Activated CD4-positive, alpha-beta T cell treated with anti-CD3 and anti-CD28 coated beads for 36 hours (primary cell): Measurements from ENCODE around the gene DCP1B. TPM values are rescaled to one million over a fixed set of nuclear protein-coding genes. Genes with fewer than 3 reads are reported as not detected.

ENCODE experiments used
- ATAC-seq: fragments of 200-7000 bp; cut with Tn5 transposase; one replicate; pipeline ENCODE4 v1.10.0; 2021; ENCODE audit warnings: mild to moderate bottlenecking, moderate library complexity
- CTCF ChIA-PET: fragments of 350-600 bp; sonication (Branson Sonifier 250); formaldehyde crosslinking; loops from one replicate; lab custom pipeline; 2021; ENCODE audit warnings: antibody characterized with exemption; lab: Charles Lee
- POLR2A ChIA-PET: fragments of 350-600 bp; sonication (Branson Sonifier 250); formaldehyde crosslinking; loops from one replicate; lab custom pipeline; 2021; ENCODE audit warnings: antibody characterized with exemption, inconsistent platforms; lab: Charles Lee
- DNase-seq: peaks from one replicate; pipeline ENCODE4 v3.0.0-alpha.2; 2020
- H3K27ac Mint-ChIP-seq: one replicate; pipeline ENCODE4 v1.8.0; 2021; ENCODE audit warnings: mixed read lengths
- H3K27me3 Mint-ChIP-seq: one replicate; pipeline ENCODE4 v1.8.0; 2021; ENCODE audit warnings: mixed read lengths
- H3K36me3 Mint-ChIP-seq: one replicate; pipeline ENCODE4 v1.8.0; 2021; ENCODE audit warnings: low read depth, mixed read lengths
- H3K4me1 Mint-ChIP-seq: one replicate; pipeline ENCODE4 v1.8.0; 2021; ENCODE audit warnings: mixed read lengths
- H3K4me3 Mint-ChIP-seq: one replicate; pipeline ENCODE4 v1.8.0; 2021; ENCODE audit warnings: mild to moderate bottlenecking, moderate library complexity, mixed read lengths
- H3K9me3 Mint-ChIP-seq: one replicate; pipeline ENCODE4 v1.8.0; 2021; ENCODE audit warnings: low read depth, mixed read lengths
- intact Hi-C, 2 experiments: fragments of 100-400 bp; cut with DNase I in 1 of 2; cut with micrococcal nuclease in 1 of 2; formaldehyde crosslinking; loops; one replicate each; pipeline versions ENCODE4 v1.14.2 to v1.15.1; 2022 to 2024; cut with DNase I, micrococcal nuclease
- total RNA-seq, 2 experiments: library from RNA; stranded (reverse); gene quantifications; one replicate each; pipeline ENCODE4 v1.2.3, GENCODE V29; 2021

Gene DCP1B
- total RNA-seq, 2 experiments from 2014 or later, result 14.5 to 16.1 TPM

GRCh38 chr12:1933342-1934051 lies 70.8 kb downstream of the DCP1B start:
- H3K27ac Mint-ChIP-seq, result no peak overlapping the region
- ChIA-PET CTCF (interaction anchor here (1.4 kb wide), 1 partner anchor 142 kb away, joined by 4 read pairs; no protein-coding TSS in a partner anchor), POLR2A (no interaction called here)
- no peaks in the 10 kb centered on the region for H3K9me3 Mint-ChIP-seq
- H3K36me3 Mint-ChIP-seq, result no peaks in the 10 kb centered on the region
- no peak for DNase-seq
- no peaks in the 10 kb centered on the region for H3K27me3 Mint-ChIP-seq
- ATAC-seq, result no peak
- intact Hi-C loops, result no loop called here
- H3K4me1 Mint-ChIP-seq, result no peaks in the 10 kb centered on the region
- no peak overlapping the region for H3K4me3 Mint-ChIP-seq

DNA sequence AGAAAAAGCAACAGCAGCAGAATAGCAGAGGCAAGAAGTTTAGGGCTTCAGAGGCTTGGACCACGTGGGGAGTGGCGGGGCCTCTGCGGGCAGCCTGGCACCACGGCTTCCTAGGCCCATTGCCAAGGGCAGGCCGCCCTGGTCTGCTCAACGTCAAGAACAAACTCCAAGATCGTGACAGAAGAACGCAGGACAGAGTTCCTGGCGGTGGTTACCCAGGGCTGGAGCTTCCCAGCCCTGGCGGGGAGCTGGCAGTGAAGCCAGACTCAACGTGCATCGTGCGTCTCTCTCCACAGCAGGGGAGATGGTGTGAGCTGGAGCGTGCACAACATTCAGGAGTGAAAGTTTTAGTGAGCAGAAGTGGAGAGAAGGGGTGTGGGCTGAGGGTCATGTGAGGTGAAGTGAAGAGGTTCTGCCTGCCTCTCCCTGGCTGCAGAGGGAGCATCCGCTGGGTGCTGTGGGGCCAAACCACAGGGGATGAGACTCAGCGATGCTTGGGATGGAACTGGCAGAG lies 71.9 kb downstream of the DCP1B start:
- intact Hi-C loops, result no loop called here
- ChIA-PET POLR2A (no interaction called here), CTCF (no interaction called here)

GRCh38 chr12:1931642-1932041 lies 72.6 kb downstream of the DCP1B start:
- POLR2A ChIA-PET, result no interaction called here
- intact Hi-C loops, result no loop called here
- ATAC-seq (no peak), DNase-seq (no peak)
- CTCF ChIA-PET, result interaction anchor here (0.9 kb wide), 1 partner anchor 8 kb away, joined by 3 read pairs; no protein-coding TSS in a partner anchor
- H3K27ac Mint-ChIP-seq, result no peak overlapping the region
- no peaks in the 10 kb centered on the region for H3K27me3 Mint-ChIP-seq
- H3K36me3 Mint-ChIP-seq, result no peaks in the 10 kb centered on the region
- H3K4me1 Mint-ChIP-seq, result no peaks in the 10 kb centered on the region
- H3K9me3 Mint-ChIP-seq, result no peaks in the 10 kb centered on the region
- H3K4me3 Mint-ChIP-seq, result no peak overlapping the region

More for the DNA sequence above, 71.9 kb downstream of the DCP1B start:
- no peak for ATAC-seq
- no peaks in the 10 kb centered on the region for H3K9me3 Mint-ChIP-seq
- no peak overlapping the region for H3K27ac Mint-ChIP-seq
- no peak overlapping the region for H3K4me3 Mint-ChIP-seq
- no peaks in the 10 kb centered on the region for H3K36me3 Mint-ChIP-seq
- no peaks in the 10 kb centered on the region for H3K27me3 Mint-ChIP-seq
- no peak for DNase-seq
- H3K4me1 Mint-ChIP-seq, result no peaks in the 10 kb centered on the region

DNA sequence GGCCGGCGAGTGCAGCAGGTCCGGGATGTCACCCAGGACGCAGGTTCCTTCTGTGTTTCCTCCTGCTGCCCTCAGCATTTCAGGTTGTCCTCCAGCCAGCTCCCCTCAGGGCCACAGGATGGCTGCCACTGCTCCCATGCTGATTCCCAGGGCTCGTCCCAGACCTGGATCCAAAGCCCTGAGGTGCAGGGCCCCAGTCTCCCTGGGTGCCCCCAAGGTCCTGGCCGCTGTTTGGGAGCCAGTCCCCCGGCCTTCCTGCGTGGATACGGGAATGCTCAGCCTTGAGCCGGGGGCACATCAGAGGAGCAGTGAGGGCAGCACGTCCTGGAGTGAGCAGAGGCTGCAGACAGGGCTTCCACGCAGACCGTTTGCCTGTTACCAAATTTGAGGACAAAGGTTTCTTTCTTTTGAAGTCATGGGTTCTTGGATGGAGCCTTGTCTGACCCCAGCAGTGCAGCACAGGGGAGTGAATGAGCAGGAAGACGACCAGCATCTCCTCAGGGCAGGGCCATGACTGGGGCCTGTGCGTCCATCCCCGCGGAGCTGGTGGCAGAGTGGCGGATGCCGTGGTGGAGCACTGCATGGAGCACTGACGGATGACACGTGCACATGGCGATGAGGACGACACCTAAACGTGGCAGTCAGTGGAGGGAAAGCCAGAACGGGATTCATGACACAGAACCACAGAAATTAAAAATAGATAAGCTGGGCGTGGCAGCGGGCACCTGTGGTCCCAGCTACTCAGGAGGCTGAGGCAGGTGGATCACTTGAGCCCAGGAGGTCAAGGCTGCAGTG lies 73.3 kb downstream of the DCP1B start:
- DNase-seq, result no peak
- no peaks in the 10 kb centered on the region for H3K9me3 Mint-ChIP-seq
- no peaks in the 10 kb centered on the region for H3K27me3 Mint-ChIP-seq
- no peak overlapping the region for H3K4me3 Mint-ChIP-seq
- no peak for ATAC-seq
- CTCF ChIA-PET, result interaction anchor here (0.7 to 0.9 kb wide), 2 partner anchors 9 to 105 kb away, joined by 3 read pairs; no protein-coding TSS in a partner anchor
- no peak overlapping the region for H3K27ac Mint-ChIP-seq
- no peaks in the 10 kb centered on the region for H3K4me1 Mint-ChIP-seq
- intact Hi-C loops, result no loop called here
- POLR2A ChIA-PET, result no interaction called here
- H3K36me3 Mint-ChIP-seq, result no peaks in the 10 kb centered on the region

GRCh38 chr12:1929985-1930802 lies 74.1 kb downstream of the DCP1B start:
- H3K27ac Mint-ChIP-seq, result no peak overlapping the region
- CTCF ChIA-PET, result interaction anchor here (0.7 to 2.2 kb wide), 2 partner anchors 10 to 106 kb away, joined by 3 to 8 read pairs; no protein-coding TSS in a partner anchor
- ATAC-seq, result no peak
- no peak for DNase-seq
- H3K9me3 Mint-ChIP-seq, result no peaks in the 10 kb centered on the region
- intact Hi-C loops, result no loop called here
- no peaks in the 10 kb centered on the region for H3K27me3 Mint-ChIP-seq
- H3K36me3 Mint-ChIP-seq, result no peaks in the 10 kb centered on the region
- POLR2A ChIA-PET, result no interaction called here
- no peak overlapping the region for H3K4me3 Mint-ChIP-seq
- peaks cover under 1% of the 10 kb centered on the region for H3K4me1 Mint-ChIP-seq

DNA sequence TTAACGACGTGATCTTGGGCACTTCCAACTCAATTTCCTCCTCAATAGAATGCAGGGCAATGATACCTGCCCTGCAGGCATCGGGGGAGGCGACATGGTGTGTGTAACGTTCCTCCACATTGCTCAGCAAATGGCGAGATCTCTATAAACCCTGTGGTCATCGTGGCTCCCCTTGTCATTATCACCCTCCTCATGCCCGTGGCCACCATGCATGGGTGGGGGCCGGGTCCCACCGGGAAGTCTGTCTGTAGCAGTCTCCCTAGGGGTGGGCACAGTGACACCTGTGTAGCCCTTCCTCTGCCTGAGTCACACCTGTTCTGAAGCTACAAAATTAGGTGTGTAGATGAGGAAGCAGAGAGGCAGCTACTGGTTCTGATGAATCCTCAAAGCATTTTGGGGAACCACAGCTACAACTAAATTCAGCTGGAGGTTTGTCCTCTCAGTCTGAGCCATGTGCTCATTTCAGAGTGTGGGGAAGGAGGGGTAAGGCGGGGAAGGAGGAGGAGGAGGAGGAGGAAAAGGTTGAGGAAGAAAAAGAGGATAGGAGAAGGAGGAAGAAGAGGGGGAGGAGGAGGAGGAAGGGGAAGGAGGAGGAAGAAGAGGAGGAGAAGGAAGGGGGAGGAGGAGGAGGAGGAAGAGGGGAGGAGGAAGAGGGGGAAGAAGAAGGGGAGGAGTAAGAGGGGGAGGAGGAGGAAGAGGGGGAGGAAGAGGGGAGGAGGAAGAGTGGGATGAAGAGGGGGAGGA lies 74.8 kb downstream of the DCP1B start:
- no peak overlapping the region for H3K27ac Mint-ChIP-seq
- peaks cover 8% of the 10 kb centered on the region for H3K4me1 Mint-ChIP-seq
- H3K36me3 Mint-ChIP-seq, result no peaks in the 10 kb centered on the region
- intact Hi-C loops, result no loop called here
- ATAC-seq (no peak), DNase-seq (no peak)
- POLR2A ChIA-PET, result no interaction called here
- H3K9me3 Mint-ChIP-seq, result no peaks in the 10 kb centered on the region
- H3K27me3 Mint-ChIP-seq, result no peaks in the 10 kb centered on the region
- CTCF ChIA-PET, result interaction anchor here (2.2 kb wide), 1 partner anchor 11 kb away, joined by 8 read pairs; no protein-coding TSS in a partner anchor
- H3K4me3 Mint-ChIP-seq, result no peak overlapping the region

GRCh38 chr12:1928439-1929121 lies 75.7 kb downstream of the DCP1B start:
- ATAC-seq (no peak), DNase-seq (no peak)
- Mint-ChIP-seq H3K36me3 (no peaks in the 10 kb centered on the region), H3K4me1 (peaks cover 9% of the 10 kb centered on the region), H3K27me3 (no peaks in the 10 kb centered on the region), H3K4me3 (no peak overlapping the region), H3K27ac (no peak overlapping the region), H3K9me3 (no peaks in the 10 kb centered on the region)
- POLR2A ChIA-PET, result no interaction called here
- intact Hi-C loops, result no loop called here
- CTCF ChIA-PET, result interaction anchor here (2.2 kb wide), 1 partner anchor 11 kb away, joined by 8 read pairs; no protein-coding TSS in a partner anchor

GRCh38 chr12:1927751-1928351 lies 76.4 kb downstream of the DCP1B start:
- intact Hi-C loops, result no loop called here
- POLR2A ChIA-PET, result no interaction called here
- H3K9me3 Mint-ChIP-seq, result no peaks in the 10 kb centered on the region
- ATAC-seq (no peak), DNase-seq (no peak)
- no peaks in the 10 kb centered on the region for H3K27me3 Mint-ChIP-seq
- CTCF ChIA-PET, result interaction anchor here (0.7 to 2.7 kb wide), 3 partner anchors 12 to 132 kb away, joined by 3 to 9 read pairs (median 8); no protein-coding TSS in a partner anchor
- peaks cover 9% of the 10 kb centered on the region for H3K4me1 Mint-ChIP-seq
- H3K4me3 Mint-ChIP-seq, result no peak overlapping the region
- H3K36me3 Mint-ChIP-seq, result no peaks in the 10 kb centered on the region
- H3K27ac Mint-ChIP-seq, result no peak overlapping the region

GRCh38 chr12:1927051-1927680 lies 77.1 kb downstream of the DCP1B start:
- Mint-ChIP-seq H3K9me3 (no peaks in the 10 kb centered on the region), H3K27me3 (no peaks in the 10 kb centered on the region), H3K4me3 (no peak overlapping the region), H3K4me1 (peaks cover 9% of the 10 kb centered on the region), H3K36me3 (no peaks in the 10 kb centered on the region), H3K27ac (no peak overlapping the region)
- DNase-seq (no peak), ATAC-seq (no peak)
- POLR2A ChIA-PET, result no interaction called here
- intact Hi-C loops, result no loop called here
- CTCF ChIA-PET, result interaction anchor here (0.7 to 2.7 kb wide), 3 partner anchors 13 to 656 kb away, joined by 3 to 9 read pairs (median 3); no protein-coding TSS in a partner anchor
